Astrocyte (in vitro differentiated cells and primary cell): ENCODE results near the gene PLPP4.

Source experiments
- EZH2 ChIP-seq: IDR thresholded peaks from 2 replicates; pipeline ENCODE4 v1.6.1; 2012; ENCODE audit warnings: mild to moderate bottlenecking, low read length, inconsistent platforms; ENCODE audit not compliant: insufficient read depth
- TF ChIP-seq, protein P1 (sequence below): IDR thresholded peaks from 2 replicates; pipeline ENCODE4 v1.5.1; 2011; ENCODE audit warnings: low read depth, mild to moderate bottlenecking, inconsistent platforms, low read length, moderate library complexity; ENCODE audit not compliant: insufficient read depth

DNA sequence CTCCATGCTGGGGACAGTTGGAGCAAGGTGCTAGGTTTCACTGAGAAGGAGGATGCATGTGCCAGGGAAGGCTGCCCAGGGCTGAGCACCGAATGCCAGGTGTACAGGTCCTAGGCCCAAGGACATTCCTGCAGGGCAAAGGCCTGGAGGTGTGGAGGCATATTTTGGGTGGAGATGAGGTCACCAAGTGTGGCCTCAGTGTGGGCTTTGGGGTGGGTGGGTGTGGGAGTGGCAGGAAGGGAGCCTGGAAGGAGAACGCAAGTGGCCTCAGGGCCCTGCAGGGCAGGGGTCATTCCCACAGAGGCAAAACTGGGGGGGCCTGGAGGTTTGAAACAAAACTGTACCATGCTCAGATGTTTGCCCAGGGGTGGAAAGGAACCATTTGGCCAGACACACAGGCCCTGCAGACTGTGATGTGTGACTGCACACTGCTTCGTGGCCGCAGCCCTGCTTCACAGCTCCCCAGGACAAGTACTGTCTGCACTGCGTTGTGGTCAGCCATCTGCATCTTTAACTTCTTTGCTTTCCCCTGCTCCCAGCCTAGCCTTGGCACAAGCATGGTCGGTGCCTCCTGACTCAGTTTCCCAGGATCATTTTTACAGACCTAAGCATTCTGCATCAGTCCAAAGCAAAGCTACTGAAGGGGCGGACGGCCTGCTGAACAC, 5.1 kb downstream of the PLPP4 start:
- TF ChIP-seq, protein P1, sequence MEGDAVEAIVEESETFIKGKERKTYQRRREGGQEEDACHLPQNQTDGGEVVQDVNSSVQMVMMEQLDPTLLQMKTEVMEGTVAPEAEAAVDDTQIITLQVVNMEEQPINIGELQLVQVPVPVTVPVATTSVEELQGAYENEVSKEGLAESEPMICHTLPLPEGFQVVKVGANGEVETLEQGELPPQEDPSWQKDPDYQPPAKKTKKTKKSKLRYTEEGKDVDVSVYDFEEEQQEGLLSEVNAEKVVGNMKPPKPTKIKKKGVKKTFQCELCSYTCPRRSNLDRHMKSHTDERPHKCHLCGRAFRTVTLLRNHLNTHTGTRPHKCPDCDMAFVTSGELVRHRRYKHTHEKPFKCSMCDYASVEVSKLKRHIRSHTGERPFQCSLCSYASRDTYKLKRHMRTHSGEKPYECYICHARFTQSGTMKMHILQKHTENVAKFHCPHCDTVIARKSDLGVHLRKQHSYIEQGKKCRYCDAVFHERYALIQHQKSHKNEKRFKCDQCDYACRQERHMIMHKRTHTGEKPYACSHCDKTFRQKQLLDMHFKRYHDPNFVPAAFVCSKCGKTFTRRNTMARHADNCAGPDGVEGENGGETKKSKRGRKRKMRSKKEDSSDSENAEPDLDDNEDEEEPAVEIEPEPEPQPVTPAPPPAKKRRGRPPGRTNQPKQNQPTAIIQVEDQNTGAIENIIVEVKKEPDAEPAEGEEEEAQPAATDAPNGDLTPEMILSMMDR, result no peak
- no peak for TF ChIP-seq EZH2
